ENCODE measurements around the gene HLA-DOA.

The HLA-DOA gene

GRCh38 chr6:33008944-33009861, at the start of gene HLA-DOA:
Gene HLA-DOA (minus strand): TSS chr6:33009591.
- DNase-seq (ENCODE audit: low spot score): no peak

- DNase-seq (ENCODE audit: low spot score): no peak
Measured at GRCh38 chr6:33057222-33058150, 48.1 kb upstream of the HLA-DOA start.

GRCh38 chr6:33053230-33053629, 43.8 kb upstream of the HLA-DOA start:
- no peak for DNase-seq (ENCODE audit: low spot score)

GRCh38 chr6:33052627-33053026, 43.2 kb upstream of the HLA-DOA start:
- no peak for DNase-seq (ENCODE audit: low spot score)

GRCh38 chr6:33050014-33050810, 40.8 kb upstream of the HLA-DOA start:
- no peak for DNase-seq (ENCODE audit: low spot score)

GRCh38 chr6:33049323-33050013, 40.1 kb upstream of the HLA-DOA start:
- DNase-seq (ENCODE audit: low spot score): no peak

GRCh38 chr6:33040157-33040556, 30.8 kb upstream of the HLA-DOA start:
- DNase-seq (ENCODE audit: low spot score): no peak

GRCh38 chr6:33036535-33036934, 27.1 kb upstream of the HLA-DOA start:
- no peak for DNase-seq (ENCODE audit: low spot score)

- DNase-seq (ENCODE audit: low spot score): no peak
Measured at GRCh38 chr6:33034554-33034953, 25.2 kb upstream of the HLA-DOA start.

- no peak for DNase-seq (ENCODE audit: low spot score)
Measured at GRCh38 chr6:33030245-33030644, 20.9 kb upstream of the HLA-DOA start.

- no peak for DNase-seq (ENCODE audit: low spot score)
Measured at GRCh38 chr6:33029328-33030184, 20.2 kb upstream of the HLA-DOA start.

GRCh38 chr6:33028220-33028849, 18.9 kb upstream of the HLA-DOA start:
- DNase-seq (ENCODE audit: low spot score): no peak

GRCh38 chr6:33024521-33024920, 15.1 kb upstream of the HLA-DOA start:
- DNase-seq (ENCODE audit: low spot score): no peak

GRCh38 chr6:33023536-33023935, 14.1 kb upstream of the HLA-DOA start:
- no peak for DNase-seq (ENCODE audit: low spot score)

GRCh38 chr6:33021917-33022316, 12.5 kb upstream of the HLA-DOA start:
- DNase-seq (ENCODE audit: low spot score): no peak

- no peak for DNase-seq (ENCODE audit: low spot score)
Measured at GRCh38 chr6:33019372-33019771, 10.0 kb upstream of the HLA-DOA start.

GRCh38 chr6:33018904-33019303, 9.5 kb upstream of the HLA-DOA start:
- DNase-seq (ENCODE audit: low spot score): no peak

GRCh38 chr6:33018418-33018817, 9.0 kb upstream of the HLA-DOA start:
- DNase-seq (ENCODE audit: low spot score): no peak

- no peak for DNase-seq (ENCODE audit: low spot score)
Measured at GRCh38 chr6:33017694-33018353, 8.4 kb upstream of the HLA-DOA start.

Measured in HuH-7.5 (cell line).